A673 (cell line): ENCODE measurements around the gene NAGA. TPM values are rescaled to one million over a fixed set of nuclear protein-coding genes. Genes with fewer than 3 reads are reported as not detected.

Source experiments
- BruUV-seq: library from RNA; stranded (reverse); fragments of 400-500 nt; replicated peaks from 2 replicates; lab custom pipeline; 2021; lab: Mats Ljungman, UMichigan
- CTCF ChIA-PET: fragments of 300-600 bp; sonication (Branson Sonifier 250); formaldehyde crosslinking; loops from one replicate; lab custom pipeline; 2022; ENCODE audit warnings: antibody characterized with exemption; lab: Charles Lee
- POLR2A ChIA-PET: fragments of 300-600 bp; sonication (Branson Sonifier 250); formaldehyde crosslinking; loops from one replicate; lab custom pipeline; 2022; ENCODE audit warnings: antibody characterized with exemption; ENCODE audit not compliant: low non-redundant PET; lab: Charles Lee
- DNase-seq: peaks from one replicate; pipeline ENCODE4 v3.0.0-alpha.2; 2015; ENCODE audit warnings: low spot score
- H3K27ac ChIP-seq: fragments of 200-600 bp; sonication (generic); 2 replicates; pipeline ENCODE4 v1.5.1; 2016; ENCODE audit warnings: mixed run types, low read depth, mild to moderate bottlenecking, mixed read lengths, antibody characterized with exemption, low read length; ENCODE audit not compliant: poor library complexity, severe bottlenecking
- H3K27me3 ChIP-seq: fragments of 200-600 bp; sonication (generic); replicated peaks from 2 replicates; pipeline ENCODE4 v1.6.1; 2017; ENCODE audit warnings: mixed run types, low read depth, mild to moderate bottlenecking, mixed read lengths, antibody characterized with exemption, low read length; ENCODE audit not compliant: insufficient read depth, poor library complexity
- H3K36me3 ChIP-seq: fragments of 200-600 bp; sonication (generic); 2 replicates; pipeline ENCODE4 v1.6.1; 2016; ENCODE audit warnings: mixed run types, mild to moderate bottlenecking, mixed read lengths, antibody characterized with exemption, low read length; ENCODE audit not compliant: insufficient read depth, poor library complexity, severe bottlenecking
- H3K4me1 ChIP-seq: fragments of 200-600 bp; sonication (generic); 2 replicates; pipeline ENCODE4 v1.6.1; 2017; ENCODE audit warnings: mixed run types, mild to moderate bottlenecking, mixed read lengths, antibody characterized with exemption, low read length; ENCODE audit not compliant: insufficient read depth, poor library complexity, severe bottlenecking
- H3K4me3 ChIP-seq: fragments of 200-600 bp; sonication (generic); 2 replicates; pipeline ENCODE4 v1.5.1; 2016; ENCODE audit warnings: low read depth, mixed run types, mild to moderate bottlenecking, mixed read lengths, low read length; ENCODE audit not compliant: poor library complexity, severe bottlenecking
- H3K9me3 ChIP-seq: fragments of 200-600 bp; sonication (generic); 2 replicates; pipeline ENCODE4 v1.6.1; 2016; ENCODE audit warnings: mixed run types, low read depth, mild to moderate bottlenecking, mixed read lengths, antibody characterized with exemption, low read length; ENCODE audit not compliant: poor library complexity, severe bottlenecking
- EZH2 ChIP-seq: fragments of 200-600 bp; sonication (generic); IDR thresholded peaks from 2 replicates; pipeline ENCODE4 v1.6.1; 2017; ENCODE audit warnings: borderline replicate concordance, low read depth, mild to moderate bottlenecking, mixed read lengths, antibody characterized with exemption, low read length; ENCODE audit not compliant: poor library complexity, severe bottlenecking
- intact Hi-C: fragments of 100-400 bp; cut with micrococcal nuclease; formaldehyde crosslinking; loops from one replicate; pipeline ENCODE4 v1.10.0; 2022; ENCODE audit not compliant: unreplicated experiment
- total RNA-seq: library from RNA; stranded (reverse); gene quantifications from 2 replicates; pipeline ENCODE4 v1.2.3, GENCODE V29; 2021
- TF ChIP-seq, protein P1 (sequence below): fragments of 300-800, 200-600 bp; sonication (generic); conservative IDR thresholded peaks from 2 replicates; pipeline ENCODE4 v1.5.1; 2017; ENCODE audit warnings: low read depth, mild to moderate bottlenecking, antibody characterized with exemption, low read length, moderate library complexity, mixed read lengths

The NAGA gene
- total RNA-seq, 1 experiment from 2014 or later = 17.7 TPM

DNA sequence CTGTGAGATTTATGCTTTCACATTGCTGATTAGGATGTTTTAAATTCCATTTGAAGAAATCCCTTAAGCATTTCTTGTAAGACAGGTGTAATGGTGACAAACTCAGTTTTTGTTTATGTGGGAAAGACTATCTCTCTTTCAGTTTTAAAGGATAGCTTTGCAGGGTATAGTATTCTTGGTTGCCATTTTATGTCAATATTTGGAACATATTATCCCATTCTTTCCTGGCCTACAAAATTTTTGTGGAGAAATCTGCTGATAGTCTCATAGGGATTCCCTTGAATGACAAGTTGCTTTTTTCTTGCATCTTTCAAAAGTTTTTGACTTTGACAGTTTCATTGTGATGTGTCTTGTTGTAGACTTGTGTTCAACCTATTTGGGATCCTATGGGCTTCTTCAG is 28.8 kb downstream of the NAGA start:
- intact Hi-C loops = no loop called here
- ChIA-PET POLR2A (interaction anchor here (0.6 to 0.7 kb wide), 2 partner anchors 192 to 485 kb away, joined by 10 to 13 read pairs; no protein-coding TSS in a partner anchor), CTCF (no interaction called here)
- Histone ChIP-seq H3K27ac (no peak overlapping the region), H3K36me3 (no peaks in the 10 kb centered on the region), H3K4me3 (no peak overlapping the region), H3K9me3 (peaks cover 13% of the 10 kb centered on the region), H3K27me3 (no peaks in the 10 kb centered on the region), H3K4me1 (no peaks in the 10 kb centered on the region)
- TF ChIP-seq, protein P1, sequence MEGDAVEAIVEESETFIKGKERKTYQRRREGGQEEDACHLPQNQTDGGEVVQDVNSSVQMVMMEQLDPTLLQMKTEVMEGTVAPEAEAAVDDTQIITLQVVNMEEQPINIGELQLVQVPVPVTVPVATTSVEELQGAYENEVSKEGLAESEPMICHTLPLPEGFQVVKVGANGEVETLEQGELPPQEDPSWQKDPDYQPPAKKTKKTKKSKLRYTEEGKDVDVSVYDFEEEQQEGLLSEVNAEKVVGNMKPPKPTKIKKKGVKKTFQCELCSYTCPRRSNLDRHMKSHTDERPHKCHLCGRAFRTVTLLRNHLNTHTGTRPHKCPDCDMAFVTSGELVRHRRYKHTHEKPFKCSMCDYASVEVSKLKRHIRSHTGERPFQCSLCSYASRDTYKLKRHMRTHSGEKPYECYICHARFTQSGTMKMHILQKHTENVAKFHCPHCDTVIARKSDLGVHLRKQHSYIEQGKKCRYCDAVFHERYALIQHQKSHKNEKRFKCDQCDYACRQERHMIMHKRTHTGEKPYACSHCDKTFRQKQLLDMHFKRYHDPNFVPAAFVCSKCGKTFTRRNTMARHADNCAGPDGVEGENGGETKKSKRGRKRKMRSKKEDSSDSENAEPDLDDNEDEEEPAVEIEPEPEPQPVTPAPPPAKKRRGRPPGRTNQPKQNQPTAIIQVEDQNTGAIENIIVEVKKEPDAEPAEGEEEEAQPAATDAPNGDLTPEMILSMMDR = no peak
- TF ChIP-seq EZH2 = no peak
- DNase-seq = no peak
- no TSS peak for BruUV-seq

DNA sequence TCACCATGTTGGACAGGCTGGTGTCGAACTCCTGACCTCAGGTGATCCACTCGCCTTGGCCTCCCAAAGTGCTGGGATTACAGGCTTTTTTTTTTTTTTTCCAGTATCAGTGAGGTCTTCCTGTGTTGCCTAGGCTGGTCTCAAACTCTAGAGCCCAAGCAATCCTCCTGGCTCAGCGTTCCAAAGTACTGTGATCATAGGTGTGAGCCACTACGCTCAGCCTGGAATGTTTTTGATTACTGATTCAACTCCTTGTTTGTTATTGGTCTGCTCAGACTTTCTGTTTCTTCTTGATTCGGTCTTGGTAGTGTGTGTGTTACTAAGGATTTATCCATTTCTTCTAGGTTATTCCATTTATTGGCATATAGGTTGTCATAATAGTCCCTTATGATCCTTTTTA is 31.3 kb downstream of the NAGA start:
- TF ChIP-seq, protein P1 = no peak
- TF ChIP-seq EZH2 = no peak
- Histone ChIP-seq H3K9me3 (peaks cover 13% of the 10 kb centered on the region), H3K27ac (no peak overlapping the region), H3K36me3 (no peaks in the 10 kb centered on the region), H3K27me3 (no peaks in the 10 kb centered on the region), H3K4me1 (no peaks in the 10 kb centered on the region), H3K4me3 (no peak overlapping the region)
- intact Hi-C loops = no loop called here
- POLR2A ChIA-PET = no interaction called here
- DNase-seq = no peak
- no TSS peak for BruUV-seq
- CTCF ChIA-PET = no interaction called here

DNA sequence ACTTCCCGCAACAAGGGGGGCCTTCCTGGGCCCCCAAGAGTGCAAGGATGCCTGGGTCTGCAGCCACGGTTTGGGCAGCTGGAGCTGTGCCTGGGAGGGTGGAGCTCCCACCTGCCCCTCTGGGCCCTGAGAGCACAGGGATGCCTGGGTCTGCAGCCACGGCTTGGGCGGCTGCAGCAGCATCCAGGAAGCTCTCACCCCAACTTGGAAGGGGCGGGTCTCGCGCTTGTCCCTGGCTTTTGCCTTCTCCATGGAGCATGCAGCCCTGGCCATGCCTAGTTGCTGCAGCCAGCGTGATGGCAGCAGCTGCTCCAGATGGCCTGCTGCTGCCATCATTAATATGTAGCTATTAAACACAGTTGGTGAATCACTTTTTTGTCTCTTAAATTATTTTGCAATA is 35.4 kb downstream of the NAGA start:
- intact Hi-C loops = no loop called here
- Histone ChIP-seq H3K27ac (no peak overlapping the region), H3K27me3 (no peaks in the 10 kb centered on the region), H3K36me3 (no peaks in the 10 kb centered on the region), H3K9me3 (peaks cover 9% of the 10 kb centered on the region), H3K4me1 (no peaks in the 10 kb centered on the region), H3K4me3 (no peak overlapping the region)
- POLR2A ChIA-PET = interaction anchor here (0.6 kb wide), 1 partner anchor 81 kb away, joined by 4 read pairs; no protein-coding TSS in a partner anchor
- CTCF ChIA-PET = no interaction called here
- no peak for TF ChIP-seq EZH2
- TF ChIP-seq, protein P1 = no peak
- no peak for DNase-seq
- no TSS peak for BruUV-seq
